Caco-2 (cell line): ENCODE results near the gene INCA1. TPM values are rescaled to one million over a fixed set of nuclear protein-coding genes. Genes with fewer than 3 reads are reported as not detected.

Experiments used
- BruUV-seq: library from RNA; stranded (reverse); fragments of 400-500 nt; replicated peaks from 2 replicates; lab custom pipeline; 2021; lab: Mats Ljungman, UMichigan
- CTCF ChIA-PET: fragments of 300-600 bp; sonication (Branson Sonifier 250); formaldehyde crosslinking; loops from one replicate; lab custom pipeline; 2022; ENCODE audit warnings: antibody characterized with exemption; lab: Charles Lee
- POLR2A ChIA-PET: fragments of 300-600 bp; sonication (Branson Sonifier 250); formaldehyde crosslinking; loops from one replicate; lab custom pipeline; 2022; ENCODE audit warnings: antibody characterized with exemption; lab: Charles Lee
- DNase-seq, 2 experiments: peaks; one replicate each; pipeline versions ENCODE4 v3.0.0 to v3.0.0-alpha.2; 2020 to 2022
- H3K27me3 ChIP-seq: replicated peaks from 2 replicates; pipeline ENCODE4 v1.6.0; 2011; ENCODE audit warnings: low read length; ENCODE audit not compliant: control insufficient read depth, insufficient read depth
- H3K36me3 ChIP-seq: 2 replicates; pipeline ENCODE4 v1.5.1; 2011; ENCODE audit warnings: low read length; ENCODE audit not compliant: control insufficient read depth, insufficient read depth
- H3K4me1 ChIP-seq: fragments of 250-450 bp; sonication (Bioruptor Pico); 2 replicates; pipeline ENCODE4 v1.5.1; 2020; ENCODE audit warnings: mild to moderate bottlenecking
- H3K4me3 ChIP-seq: 2 replicates; pipeline ENCODE4 v1.5.1; 2011; ENCODE audit warnings: low read depth, mild to moderate bottlenecking, control low read depth, low read length
- H3K9me3 ChIP-seq: fragments of 250-450 bp; sonication (Bioruptor Pico); 2 replicates; pipeline ENCODE4 v1.5.1; 2020; ENCODE audit warnings: mild to moderate bottlenecking, moderate library complexity
- H3K27ac Mint-ChIP-seq: one replicate; pipeline ENCODE4 v1.8.0; 2022; ENCODE audit warnings: mixed read lengths; ENCODE audit not compliant: unreplicated experiment
- H3K27me3 Mint-ChIP-seq: one replicate; pipeline ENCODE4 v1.8.0; 2022; ENCODE audit warnings: mixed read lengths; ENCODE audit not compliant: insufficient read depth, unreplicated experiment
- H3K36me3 Mint-ChIP-seq: one replicate; pipeline ENCODE4 v1.8.0; 2022; ENCODE audit warnings: mild to moderate bottlenecking, mixed read lengths; ENCODE audit not compliant: insufficient read depth, unreplicated experiment
- H3K4me1 Mint-ChIP-seq: one replicate; pipeline ENCODE4 v1.8.0; 2022; ENCODE audit warnings: low read depth, mixed read lengths; ENCODE audit not compliant: unreplicated experiment
- H3K4me3 Mint-ChIP-seq: one replicate; pipeline ENCODE4 v1.8.0; 2022; ENCODE audit warnings: mild to moderate bottlenecking, moderate library complexity, mixed read lengths; ENCODE audit not compliant: unreplicated experiment
- H3K9me3 Mint-ChIP-seq: one replicate; pipeline ENCODE4 v1.8.0; 2022; ENCODE audit warnings: mixed read lengths; ENCODE audit not compliant: unreplicated experiment
- CTCF ChIP-seq, 2 experiments: fragments of 200-600 bp in 1 of 2; IDR thresholded peaks; 1 replicate in 1 of 2; 2 replicates in 1 of 2; pipeline versions ENCODE4 v1.5.1 to v1.8.0; 2011 to 2022; ENCODE audit warnings: antibody characterized with exemption in 1 of 2, control low read depth in 1 of 2, inconsistent platforms in 1 of 2, low read depth in 1 of 2, low read length in 1 of 2, mild to moderate bottlenecking in 1 of 2, moderate library complexity in 1 of 2; ENCODE audit not compliant: insufficient read depth in 1 of 2, severe bottlenecking in 1 of 2, unreplicated experiment in 1 of 2
- intact Hi-C: fragments of 100-400 bp; cut with micrococcal nuclease; formaldehyde crosslinking; loops from one replicate; pipeline ENCODE4 v1.10.0; 2022; ENCODE audit not compliant: unreplicated experiment
- total RNA-seq: library from RNA; stranded (reverse); gene quantifications from 2 replicates; pipeline ENCODE4 v1.2.3, GENCODE V29; 2022

Gene INCA1
- total RNA-seq, 1 experiment from 2014 or later: 0.64 TPM

GRCh38 chr17:4939796-4940554, 57.3 kb downstream of the INCA1 start, which contains the start of the genes RNF167 and SLC25A11:
RNF167 (plus strand) TSS chr17:4940268; CDS start chr17:4940910, 642 bp downstream.
SLC25A11 (minus strand) TSS chr17:4940046; CDS start chr17:4939910, 136 bp downstream.
- peaks cover 24% of the 10 kb centered on the region for H3K36me3 Mint-ChIP-seq
- no peaks in the 10 kb centered on the region for H3K4me1 ChIP-seq
- no peaks in the 10 kb centered on the region for H3K27me3 ChIP-seq
- BruUV-seq: no TSS peak
- H3K9me3 Mint-ChIP-seq: no peaks in the 10 kb centered on the region
- H3K27ac Mint-ChIP-seq: peak within 1 kb of the TSS; percentile 89
- peaks cover 5% of the 10 kb centered on the region for H3K4me1 Mint-ChIP-seq
- no peaks in the 10 kb centered on the region for H3K9me3 ChIP-seq
- no peak for TF ChIP-seq CTCF (IDR thresholded peaks at IDR 0.05; ENCODE audit: insufficient read depth in 1 of 2, low read depth in 1 of 2, low read length in 1 of 2, severe bottlenecking in 1 of 2, unreplicated experiment in 1 of 2)
- H3K27me3 Mint-ChIP-seq: no peaks in the 10 kb centered on the region
- intact Hi-C loops: loop anchor here (1.0 to 2.0 kb wide), 3 partner anchors 9 to 31 kb away; partner anchors contain the start of gene SPAG7
- no peaks in the 10 kb centered on the region for H3K36me3 ChIP-seq
- DNase-seq: peak; percentile 91 to 94
- H3K4me3 ChIP-seq: peak within 1 kb of the TSS; percentile 73
- H3K4me3 Mint-ChIP-seq: peak within 1 kb of the TSS; percentile 87
- CTCF ChIA-PET: interaction anchor here (0.7 to 2.2 kb wide), 5 partner anchors 10 to 230 kb away, joined by 3 to 19 read pairs (median 3); partner anchors contain the start of genes ARRB2 and SPAG7
- POLR2A ChIA-PET: interaction anchor here (0.6 to 2.6 kb wide), 10 partner anchors 12 to 301 kb away, joined by 3 to 54 read pairs (median 5); partner anchors contain the start of genes ENO3, KIF1C and SPAG7

GRCh38 chr17:4939546-4939795, 57.9 kb downstream of the INCA1 start:
- no TSS peak for BruUV-seq
- H3K27ac Mint-ChIP-seq: no peak overlapping the region
- no peak for DNase-seq
- H3K27me3 Mint-ChIP-seq: no peaks in the 10 kb centered on the region
- H3K9me3 ChIP-seq: no peaks in the 10 kb centered on the region
- H3K4me3 Mint-ChIP-seq: peak overlapping the region; percentile 87
- POLR2A ChIA-PET: interaction anchor here (0.9 to 2.6 kb wide), 6 partner anchors 13 to 292 kb away, joined by 3 to 54 read pairs (median 7); partner anchors contain the start of genes ENO3, KIF1C and SPAG7
- peak overlapping the region; percentile 73 for H3K4me3 ChIP-seq
- H3K4me1 ChIP-seq: no peaks in the 10 kb centered on the region
- intact Hi-C loops: loop anchor here (1.0 kb wide), 1 partner anchor 30 kb away; no protein-coding TSS in a partner anchor
- peaks cover 22% of the 10 kb centered on the region for H3K36me3 Mint-ChIP-seq
- H3K4me1 Mint-ChIP-seq: peaks cover 5% of the 10 kb centered on the region
- CTCF ChIA-PET: interaction anchor here (0.8 to 2.2 kb wide), 3 partner anchors 28 to 43 kb away, joined by 3 to 19 read pairs (median 7); partner anchors contain the start of gene SPAG7
- TF ChIP-seq CTCF (IDR thresholded peaks at IDR 0.05; ENCODE audit: insufficient read depth in 1 of 2, low read depth in 1 of 2, low read length in 1 of 2, severe bottlenecking in 1 of 2, unreplicated experiment in 1 of 2): no peak
- H3K27me3 ChIP-seq: no peaks in the 10 kb centered on the region
- H3K36me3 ChIP-seq: no peaks in the 10 kb centered on the region
- no peaks in the 10 kb centered on the region for H3K9me3 Mint-ChIP-seq
